Sigmoid colon (tissue), 7 donors: Measurements from ENCODE around the gene ZMYND19. TPM values are rescaled to one million over a fixed set of nuclear protein-coding genes. Genes with fewer than 3 reads are reported as not detected.
"Not testable (repeated sequence)": the region's sequence is repeated elsewhere in the genome, so short reads cannot be mapped to it uniquely, and the experiment has no call there.

ENCODE experiments used
- DNase-seq: peaks from one replicate; pipeline ENCODE4 v3.0.0-alpha.2; 2019
- H3K27ac ChIP-seq, 4 donors: fragments of 200-600 bp; sonication (generic); one replicate each; pipeline ENCODE4 v1.5.1; 2016 to 2019; ENCODE audit warnings: mild to moderate bottlenecking in 1 of 4
- H3K27me3 ChIP-seq, 3 donors: fragments of 200-600 bp; sonication (generic); one replicate each; pipeline ENCODE4 v1.5.1; 2019; ENCODE audit warnings: mild to moderate bottlenecking in 1 of 3
- H3K36me3 ChIP-seq, 4 donors: fragments of 200-600 bp; sonication (generic); one replicate each; pipeline ENCODE4 v1.5.1; 2016 to 2019
- H3K4me1 ChIP-seq, 4 donors: fragments of 200-600 bp; sonication (generic); one replicate each; pipeline ENCODE4 v1.5.1; 2017 to 2019
- H3K4me3 ChIP-seq, 4 donors: fragments of 200-600 bp; sonication (generic); one replicate each; pipeline ENCODE4 v1.5.1; 2017 to 2019; ENCODE audit warnings: mild to moderate bottlenecking in 2 of 4, moderate library complexity in 1 of 4
- H3K9me3 ChIP-seq, 4 donors: fragments of 200-600 bp in 3 of 4; sonication (generic) in 3 of 4; one replicate each; pipeline versions ENCODE4 v1.5.1 to v1.6.1; 2013 to 2019
- CTCF ChIP-seq, 4 experiments: fragments of 450-650 bp in 3 of 4; fragments of 200-600 bp in 1 of 4; IDR thresholded peaks; one replicate each; pipeline ENCODE4 v1.5.1; 2016 to 2019; ENCODE audit warnings: antibody characterized with exemption in 4 of 4, mild to moderate bottlenecking in 3 of 4, moderate library complexity in 2 of 4
- EP300 ChIP-seq, 4 donors: sonication (generic); formaldehyde crosslinking; IDR thresholded peaks; one replicate each; pipeline ENCODE4 v1.6.1; 2017; ENCODE audit warnings: antibody characterized with exemption in 4 of 4
- POLR2A ChIP-seq, 2 donors: fragments of 450-650 bp; IDR thresholded peaks; one replicate each; pipeline ENCODE4 v1.6.1; 2016; ENCODE audit warnings: antibody characterized with exemption in 2 of 2, mild to moderate bottlenecking in 2 of 2, moderate library complexity in 2 of 2
- POLR2AphosphoS5 ChIP-seq, 4 donors: sonication (generic); formaldehyde crosslinking; IDR thresholded peaks; one replicate each; pipeline ENCODE4 v1.6.1; 2017; ENCODE audit warnings: antibody characterized with exemption in 4 of 4
- WGBS, 2 donors: extraction: QIAGEN DNeasy Blood & Tissue Kit; methylation state at CpG; one replicate each; pipeline ENCODE4 v1.1.7; 2013; 5-methylcytosine and 5-hydroxymethylcytosine counted together
- intact Hi-C: fragments of 100-400 bp; cut with DNase I; formaldehyde crosslinking; loops from one replicate; pipeline ENCODE4 v1.15.1; 2023
- polyA plus RNA-seq, 3 donors: library from polyadenylated mRNA; stranded (reverse); fragments of 200-250 nt; gene quantifications; one replicate each; pipeline ENCODE4 v1.2.3, GENCODE V29; 2013
- total RNA-seq, 4 donors: library from RNA; depleted of rRNA; stranded (reverse); fragments of >200 nt; gene quantifications; one replicate each; pipeline ENCODE4 v1.1.0, GENCODE V29; 2016
- donor health status: healthy with polysubstance abuse.
- donor health status: Bipolar disorder and iron deficiency.
- donor health status: healthy.

Gene ZMYND19
- total and polyA plus RNA-seq, 7 donors = 5.4 to 17.8 (median 9.4) TPM

- DNase-seq = no peak
- no peaks in the 10 kb centered on the region for H3K9me3 ChIP-seq
- peaks cover 0 to 27% (median 24%) of the 10 kb centered on the region in 4 donors for H3K4me1 ChIP-seq
- 64 to 85% methylated on average over 24 of the region's 24 CpGs for WGBS, 2 donors
- TF ChIP-seq CTCF (IDR thresholded peaks at IDR 0.05) = no peak
- TF ChIP-seq POLR2AphosphoS5 (IDR thresholded peaks at IDR 0.05) = no peak
- no peak for TF ChIP-seq POLR2A (IDR thresholded peaks at IDR 0.05)
- TF ChIP-seq EP300 (IDR thresholded peaks at IDR 0.05) = no peak
- H3K27ac ChIP-seq = peak overlapping the region; percentile 18 to 40 (median 40)
- no peaks in the 10 kb centered on the region for H3K27me3 ChIP-seq
- H3K4me3 ChIP-seq = no peak overlapping the region
- intact Hi-C loops = no loop called here
- H3K36me3 ChIP-seq = peaks cover 8 to 61% (median 13%) of the 10 kb centered on the region in 4 donors
Observed at GRCh38 chr9:137556069-137556838, 34.1 kb downstream of the ZMYND19 start.

GRCh38 chr9:137555179-137555578, 35.1 kb downstream of the ZMYND19 start:
- H3K27me3 ChIP-seq = no peaks in the 10 kb centered on the region
- H3K4me1 ChIP-seq = peaks cover 0 to 35% (median 26%) of the 10 kb centered on the region in 4 donors
- H3K4me3 ChIP-seq = no peak overlapping the region
- DNase-seq = no peak
- intact Hi-C loops = no loop called here
- WGBS, 2 donors = 92 to 93% methylated on average over 10 of the region's 10 CpGs
- H3K27ac ChIP-seq = no peak overlapping the region
- TF ChIP-seq POLR2AphosphoS5 (IDR thresholded peaks at IDR 0.05) = no peak
- no peak for TF ChIP-seq EP300 (IDR thresholded peaks at IDR 0.05)
- TF ChIP-seq CTCF (IDR thresholded peaks at IDR 0.05) = no peak
- no peak for TF ChIP-seq POLR2A (IDR thresholded peaks at IDR 0.05)
- H3K36me3 ChIP-seq = peaks cover 8 to 60% (median 12%) of the 10 kb centered on the region in 4 donors
- no peaks in the 10 kb centered on the region for H3K9me3 ChIP-seq

GRCh38 chr9:137554349-137554748, 36.0 kb downstream of the ZMYND19 start:
- H3K9me3 ChIP-seq = no peaks in the 10 kb centered on the region
- DNase-seq = no peak
- no peak overlapping the region for H3K27ac ChIP-seq
- peaks cover 8 to 51% (median 11%) of the 10 kb centered on the region in 4 donors for H3K36me3 ChIP-seq
- no peak overlapping the region for H3K4me3 ChIP-seq
- H3K4me1 ChIP-seq = peaks cover 0 to 42% (median 33%) of the 10 kb centered on the region in 4 donors
- TF ChIP-seq CTCF (IDR thresholded peaks at IDR 0.05) = no peak
- TF ChIP-seq POLR2A (IDR thresholded peaks at IDR 0.05) = no peak
- TF ChIP-seq EP300 (IDR thresholded peaks at IDR 0.05) = no peak
- H3K27me3 ChIP-seq = no peaks in the 10 kb centered on the region
- intact Hi-C loops = loop anchor here (5.0 kb wide), 1 partner anchor 53 kb away; the partner anchor contains the start of gene ARRDC1
- WGBS, 2 donors = 66 to 88% methylated on average over 1 of the region's 1 CpG

- DNase-seq, H3K9me3 ChIP-seq, H3K27me3 ChIP-seq, H3K4me3 ChIP-seq, H3K27ac ChIP-seq: not testable (repeated sequence)
- intact Hi-C loops = loop anchor here (5.0 kb wide), 1 partner anchor 54 kb away; the partner anchor contains the start of gene ARRDC1
- 93% methylated on average over 10 of the region's 10 CpGs for WGBS, 2 donors
- H3K4me1 ChIP-seq = peaks cover 0 to 42% (median 33%) of the 10 kb centered on the region in 4 donors
- H3K36me3 ChIP-seq = peaks cover 8 to 48% (median 11%) of the 10 kb centered on the region in 4 donors
Observed at GRCh38 chr9:137553654-137554053, 36.7 kb downstream of the ZMYND19 start.

GRCh38 chr9:137552022-137552768, 38.1 kb downstream of the ZMYND19 start:
- no peak for TF ChIP-seq CTCF (IDR thresholded peaks at IDR 0.05)
- TF ChIP-seq EP300 (IDR thresholded peaks at IDR 0.05) = no peak
- no peak for TF ChIP-seq POLR2AphosphoS5 (IDR thresholded peaks at IDR 0.05)
- TF ChIP-seq POLR2A (IDR thresholded peaks at IDR 0.05) = no peak
- peak; percentile 75 for DNase-seq
- H3K4me1 ChIP-seq = peaks cover 0 to 42% (median 33%) of the 10 kb centered on the region in 4 donors
- H3K9me3 ChIP-seq = no peaks in the 10 kb centered on the region
- 4 to 13% methylated on average over 58 of the region's 58 CpGs for WGBS, 2 donors
- H3K27ac ChIP-seq = peak overlapping the region; percentile 79 to 94 (median 92)
- peaks cover 0 to 34% (median 11%) of the 10 kb centered on the region in 4 donors for H3K36me3 ChIP-seq
- H3K27me3 ChIP-seq = no peaks in the 10 kb centered on the region
- intact Hi-C loops = loop anchor here (1.0 to 5.0 kb wide), 2 partner anchors 26 to 55 kb away; partner anchors contain the start of genes ARRDC1 and DPH7
- peak overlapping the region; percentile 55 to 95 (median 86) for H3K4me3 ChIP-seq
